GM12891 (cell line): ENCODE data around the gene DAB2IP.

Source experiments
- POLR2AphosphoS5 ChIP-seq: IDR thresholded peaks from 2 replicates; pipeline ENCODE4 v1.6.1; 2011; ENCODE audit warnings: low read depth, low read length, control low read depth
- TAF1 ChIP-seq: IDR thresholded peaks from 2 replicates; pipeline ENCODE4 v1.6.1; 2011; ENCODE audit warnings: low read depth, low read length, control low read depth

GRCh38 chr9:121620325-121620673, 31.1 kb upstream of the DAB2IP start:
- TF ChIP-seq TAF1 (no peak), POLR2AphosphoS5 (no peak)
